HCT116 (cell line): Measurements from ENCODE around the gene RABGAP1. TPM values are rescaled to one million over a fixed set of nuclear protein-coding genes. Genes with fewer than 3 reads are reported as not detected.

Source experiments
- ATF3 ChIP-seq: IDR thresholded peaks from 2 replicates; pipeline ENCODE4 v1.6.1; 2012
- CBX3 ChIP-seq: IDR thresholded peaks from 2 replicates; pipeline ENCODE4 v1.6.1; 2012; ENCODE audit warnings: low read depth
- CTCF ChIP-seq, 3 experiments: fragments of 200-600 bp in 1 of 3; sonication (generic) in 1 of 3; IDR thresholded peaks in 2 of 3; conservative IDR thresholded peaks in 1 of 3; 2 replicates each; pipeline ENCODE4 v1.5.1; 2012 to 2017; ENCODE audit warnings: low read depth in 2 of 3, low read length in 2 of 3, antibody characterized with exemption in 1 of 3, borderline replicate concordance in 1 of 3, control low read depth in 1 of 3, mild to moderate bottlenecking in 1 of 3, mixed read lengths in 1 of 3, mixed run types in 1 of 3, moderate library complexity in 1 of 3; ENCODE audit not compliant: insufficient read depth in 1 of 3
- ELF1 ChIP-seq: IDR thresholded peaks from 2 replicates; pipeline ENCODE4 v1.6.1; 2012; ENCODE audit warnings: low read depth, borderline replicate concordance
- FOSL1 ChIP-seq: IDR thresholded peaks from 2 replicates; pipeline ENCODE4 v1.6.1; 2012; ENCODE audit warnings: low read depth
- SP1 ChIP-seq: IDR thresholded peaks from 2 replicates; pipeline ENCODE4 v1.6.1; 2012; ENCODE audit warnings: low read depth
- SRF ChIP-seq: IDR thresholded peaks from 2 replicates; pipeline ENCODE4 v1.6.1; 2012; ENCODE audit warnings: low read depth
- TCF7L2 ChIP-seq: IDR thresholded peaks from 2 replicates; pipeline ENCODE4 v1.7.0; 2011; ENCODE audit warnings: borderline replicate concordance, inconsistent platforms; ENCODE audit not compliant: insufficient read depth, insufficient read length; ENCODE audit errors: extremely low read depth
- ZFX ChIP-seq: fragments of 450-650 bp; IDR thresholded peaks from 2 replicates; pipeline ENCODE4 v1.6.1; 2017
- total RNA-seq: library from RNA; stranded (reverse); gene quantifications from one replicate; pipeline ENCODE4 v1.2.1, GENCODE V29; 2021; ENCODE audit not compliant: unreplicated experiment
- TF ChIP-seq, protein P1 (sequence below): IDR thresholded peaks from 2 replicates; pipeline ENCODE4 v1.6.1; 2012; ENCODE audit warnings: low read depth
- TF ChIP-seq, protein P2 (sequence below): IDR thresholded peaks from 2 replicates; pipeline ENCODE4 v1.6.1; 2012

Gene RABGAP1
- total RNA-seq, 1 experiment from 2014 or later: 29.7 TPM

GRCh38 chr9:123008909-123009308 is 68.1 kb downstream of the RABGAP1 start (continued):
- TF ChIP-seq, protein P1, sequence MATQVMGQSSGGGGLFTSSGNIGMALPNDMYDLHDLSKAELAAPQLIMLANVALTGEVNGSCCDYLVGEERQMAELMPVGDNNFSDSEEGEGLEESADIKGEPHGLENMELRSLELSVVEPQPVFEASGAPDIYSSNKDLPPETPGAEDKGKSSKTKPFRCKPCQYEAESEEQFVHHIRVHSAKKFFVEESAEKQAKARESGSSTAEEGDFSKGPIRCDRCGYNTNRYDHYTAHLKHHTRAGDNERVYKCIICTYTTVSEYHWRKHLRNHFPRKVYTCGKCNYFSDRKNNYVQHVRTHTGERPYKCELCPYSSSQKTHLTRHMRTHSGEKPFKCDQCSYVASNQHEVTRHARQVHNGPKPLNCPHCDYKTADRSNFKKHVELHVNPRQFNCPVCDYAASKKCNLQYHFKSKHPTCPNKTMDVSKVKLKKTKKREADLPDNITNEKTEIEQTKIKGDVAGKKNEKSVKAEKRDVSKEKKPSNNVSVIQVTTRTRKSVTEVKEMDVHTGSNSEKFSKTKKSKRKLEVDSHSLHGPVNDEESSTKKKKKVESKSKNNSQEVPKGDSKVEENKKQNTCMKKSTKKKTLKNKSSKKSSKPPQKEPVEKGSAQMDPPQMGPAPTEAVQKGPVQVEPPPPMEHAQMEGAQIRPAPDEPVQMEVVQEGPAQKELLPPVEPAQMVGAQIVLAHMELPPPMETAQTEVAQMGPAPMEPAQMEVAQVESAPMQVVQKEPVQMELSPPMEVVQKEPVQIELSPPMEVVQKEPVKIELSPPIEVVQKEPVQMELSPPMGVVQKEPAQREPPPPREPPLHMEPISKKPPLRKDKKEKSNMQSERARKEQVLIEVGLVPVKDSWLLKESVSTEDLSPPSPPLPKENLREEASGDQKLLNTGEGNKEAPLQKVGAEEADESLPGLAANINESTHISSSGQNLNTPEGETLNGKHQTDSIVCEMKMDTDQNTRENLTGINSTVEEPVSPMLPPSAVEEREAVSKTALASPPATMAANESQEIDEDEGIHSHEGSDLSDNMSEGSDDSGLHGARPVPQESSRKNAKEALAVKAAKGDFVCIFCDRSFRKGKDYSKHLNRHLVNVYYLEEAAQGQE: no peak
- TF ChIP-seq ZFX: no peak
- TF ChIP-seq TCF7L2: no peak
- no peak for TF ChIP-seq CTCF (IDR thresholded peaks at IDR 0.05 in 2 of 3, conservative IDR thresholded peaks at IDR 0.05 in 1 of 3; ENCODE audit: borderline replicate concordance in 1 of 3, insufficient read depth in 1 of 3, low read depth in 2 of 3, low read length in 2 of 3)
- TF ChIP-seq FOSL1: no peak
- no peak for TF ChIP-seq ELF1
- TF ChIP-seq SP1: no peak
- TF ChIP-seq ATF3: no peak
- no peak for TF ChIP-seq CBX3
- TF ChIP-seq, protein P2, sequence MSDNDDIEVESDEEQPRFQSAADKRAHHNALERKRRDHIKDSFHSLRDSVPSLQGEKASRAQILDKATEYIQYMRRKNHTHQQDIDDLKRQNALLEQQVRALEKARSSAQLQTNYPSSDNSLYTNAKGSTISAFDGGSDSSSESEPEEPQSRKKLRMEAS: no peak
- no peak for TF ChIP-seq SRF
